ENCODE results near the gene AP2A1.
A peak's percentile ranks its signal among the peaks of the same experiment; 100 is the strongest.

The AP2A1 gene

GRCh38 chr19:49801401-49801888, 34.6 kb downstream of the AP2A1 start:
- no peaks in the 10 kb centered on the region for H3K9me3 ChIP-seq (ENCODE audit: control extremely low read depth in 1 of 5, control insufficient read depth in 4 of 5, insufficient read depth in 2 of 5, low read depth in 1 of 5, low read length in 4 of 5)
- H3K27ac ChIP-seq (ENCODE audit: insufficient read depth in 1 of 2, low read depth in 1 of 2, low read length in 2 of 2, poor library complexity in 1 of 2, severe bottlenecking in 2 of 2): no peak overlapping the region
- H3K4me3 ChIP-seq (ENCODE audit: control insufficient read depth in 1 of 7, extremely low read depth in 1 of 7, insufficient read depth in 4 of 7, low read depth in 2 of 7, low read length in 6 of 7): no peak overlapping the region
- ChIA-PET CTCF (no interaction called here), POLR2A (no interaction called here)
- H3K4me1 ChIP-seq (ENCODE audit: control extremely low read depth in 1 of 4, control insufficient read depth in 4 of 4, insufficient read depth in 4 of 4, low read length in 3 of 4): peaks cover 0 to 7% (median 0%) of the 10 kb centered on the region in 4 experiments
- no peak for DNase-seq
- H3K36me3 ChIP-seq (ENCODE audit: control insufficient read depth in 4 of 4, insufficient read depth in 4 of 4, low read length in 3 of 4): peaks cover 2 to 88% (median 69%) of the 10 kb centered on the region in 4 experiments
- no peaks in the 10 kb centered on the region for H3K27me3 ChIP-seq (replicated peaks in 2 of 5; ENCODE audit: control insufficient read depth in 4 of 5, insufficient read depth in 5 of 5, low read length in 4 of 5)
- 98% methylated on average over 20 of the region's 32 CpGs for WGBS (ENCODE audit: insufficient coverage)

DNA sequence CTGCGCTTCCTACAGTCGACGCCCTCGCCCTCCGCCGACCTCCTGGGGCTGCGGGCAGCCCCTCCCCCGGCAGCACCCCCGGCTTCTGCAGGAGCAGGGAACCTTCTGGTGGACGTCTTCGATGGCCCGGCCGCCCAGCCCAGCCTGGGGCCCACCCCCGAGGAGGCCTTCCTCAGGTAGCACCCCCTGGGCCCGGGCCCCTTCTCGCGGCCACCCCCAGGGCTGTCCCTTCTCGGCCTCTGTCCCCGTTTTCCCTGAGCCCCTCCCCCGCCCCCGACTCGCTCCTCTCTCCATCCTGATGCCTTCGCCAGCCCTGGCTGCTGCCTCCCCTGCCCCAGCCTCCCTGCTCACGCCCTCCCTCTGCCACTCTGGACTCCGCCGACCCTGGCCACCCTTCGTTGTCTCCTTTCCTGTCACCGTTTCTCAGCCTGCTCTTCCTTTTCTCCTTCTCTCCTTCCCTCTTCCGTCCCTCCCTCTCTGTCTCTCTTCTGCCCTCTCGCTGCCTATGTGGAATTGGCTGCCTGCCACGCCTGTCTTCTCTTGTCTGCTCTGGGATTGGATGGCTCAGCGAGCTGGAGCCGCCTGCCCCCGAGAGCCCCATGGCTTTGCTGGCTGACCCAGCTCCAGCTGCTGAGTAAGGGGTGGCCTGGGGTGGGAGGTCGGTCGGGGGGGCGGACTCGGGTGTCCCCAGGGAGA, 35.3 kb downstream of the AP2A1 start:
- no peaks in the 10 kb centered on the region for H3K9me3 ChIP-seq (ENCODE audit: control extremely low read depth in 1 of 5, control insufficient read depth in 4 of 5, insufficient read depth in 2 of 5, low read depth in 1 of 5, low read length in 4 of 5)
- POLR2A ChIA-PET: no interaction called here
- CTCF ChIA-PET: interaction anchor here (0.6 kb wide), 1 partner anchor 86 kb away, joined by 3 read pairs; no protein-coding TSS in a partner anchor
- peaks cover 0 to 13% (median 4%) of the 10 kb centered on the region in 4 experiments for H3K4me1 ChIP-seq (ENCODE audit: control extremely low read depth in 1 of 4, control insufficient read depth in 4 of 4, insufficient read depth in 4 of 4, low read length in 3 of 4)
- no peak overlapping the region for H3K4me3 ChIP-seq (ENCODE audit: control insufficient read depth in 1 of 7, extremely low read depth in 1 of 7, insufficient read depth in 4 of 7, low read depth in 2 of 7, low read length in 6 of 7)
- no peaks in the 10 kb centered on the region for H3K27me3 ChIP-seq (replicated peaks in 2 of 5; ENCODE audit: control insufficient read depth in 4 of 5, insufficient read depth in 5 of 5, low read length in 4 of 5)
- peaks cover 0 to 84% (median 63%) of the 10 kb centered on the region in 4 experiments for H3K36me3 ChIP-seq (ENCODE audit: control insufficient read depth in 4 of 4, insufficient read depth in 4 of 4, low read length in 3 of 4)
- no peak for DNase-seq
- WGBS (ENCODE audit: insufficient coverage): 93% methylated on average over 32 of the region's 38 CpGs
- H3K27ac ChIP-seq (ENCODE audit: insufficient read depth in 1 of 2, low read depth in 1 of 2, low read length in 2 of 2, poor library complexity in 1 of 2, severe bottlenecking in 2 of 2): no peak overlapping the region

- Histone ChIP-seq H3K27me3 (replicated peaks in 2 of 5; ENCODE audit: control insufficient read depth in 4 of 5, insufficient read depth in 5 of 5, low read length in 4 of 5) (no peaks in the 10 kb centered on the region), H3K4me1 (ENCODE audit: control extremely low read depth in 1 of 4, control insufficient read depth in 4 of 4, insufficient read depth in 4 of 4, low read length in 3 of 4) (peaks cover 3 to 22% (median 13%) of the 10 kb centered on the region in 4 experiments), H3K27ac (ENCODE audit: insufficient read depth in 1 of 2, low read depth in 1 of 2, low read length in 2 of 2, poor library complexity in 1 of 2, severe bottlenecking in 2 of 2) (no peak overlapping the region), H3K9me3 (ENCODE audit: control extremely low read depth in 1 of 5, control insufficient read depth in 4 of 5, insufficient read depth in 2 of 5, low read depth in 1 of 5, low read length in 4 of 5) (no peaks in the 10 kb centered on the region), H3K36me3 (ENCODE audit: control insufficient read depth in 4 of 4, insufficient read depth in 4 of 4, low read length in 3 of 4) (peaks cover 0 to 78% (median 59%) of the 10 kb centered on the region in 4 experiments), H3K4me3 (ENCODE audit: control insufficient read depth in 1 of 7, extremely low read depth in 1 of 7, insufficient read depth in 4 of 7, low read depth in 2 of 7, low read length in 6 of 7) (no peak overlapping the region)
- no peak for DNase-seq
- ChIA-PET POLR2A (no interaction called here), CTCF (no interaction called here)
- WGBS (ENCODE audit: insufficient coverage): 98% methylated on average over 15 of the region's 24 CpGs
Measured at GRCh38 chr19:49802836-49803528, 36.2 kb downstream of the AP2A1 start.

DNA sequence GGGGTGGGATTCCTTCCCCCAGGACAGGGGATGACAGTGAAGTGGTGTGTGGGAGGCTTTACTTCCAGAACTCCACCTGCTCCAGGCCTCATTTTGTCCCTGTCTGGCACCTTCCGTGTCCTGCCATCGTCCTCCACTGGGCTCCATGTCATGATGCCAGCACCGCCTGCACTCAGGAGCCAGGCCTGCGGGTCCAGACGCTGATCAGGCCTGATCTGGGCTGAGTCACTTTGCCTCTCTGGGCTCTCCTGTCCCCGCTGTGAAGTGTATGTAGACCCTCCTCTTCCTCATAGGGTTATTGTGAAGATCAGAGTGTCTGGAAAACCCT, 36.7 kb downstream of the AP2A1 start:
- CTCF ChIA-PET: no interaction called here
- POLR2A ChIA-PET: no interaction called here

DNA sequence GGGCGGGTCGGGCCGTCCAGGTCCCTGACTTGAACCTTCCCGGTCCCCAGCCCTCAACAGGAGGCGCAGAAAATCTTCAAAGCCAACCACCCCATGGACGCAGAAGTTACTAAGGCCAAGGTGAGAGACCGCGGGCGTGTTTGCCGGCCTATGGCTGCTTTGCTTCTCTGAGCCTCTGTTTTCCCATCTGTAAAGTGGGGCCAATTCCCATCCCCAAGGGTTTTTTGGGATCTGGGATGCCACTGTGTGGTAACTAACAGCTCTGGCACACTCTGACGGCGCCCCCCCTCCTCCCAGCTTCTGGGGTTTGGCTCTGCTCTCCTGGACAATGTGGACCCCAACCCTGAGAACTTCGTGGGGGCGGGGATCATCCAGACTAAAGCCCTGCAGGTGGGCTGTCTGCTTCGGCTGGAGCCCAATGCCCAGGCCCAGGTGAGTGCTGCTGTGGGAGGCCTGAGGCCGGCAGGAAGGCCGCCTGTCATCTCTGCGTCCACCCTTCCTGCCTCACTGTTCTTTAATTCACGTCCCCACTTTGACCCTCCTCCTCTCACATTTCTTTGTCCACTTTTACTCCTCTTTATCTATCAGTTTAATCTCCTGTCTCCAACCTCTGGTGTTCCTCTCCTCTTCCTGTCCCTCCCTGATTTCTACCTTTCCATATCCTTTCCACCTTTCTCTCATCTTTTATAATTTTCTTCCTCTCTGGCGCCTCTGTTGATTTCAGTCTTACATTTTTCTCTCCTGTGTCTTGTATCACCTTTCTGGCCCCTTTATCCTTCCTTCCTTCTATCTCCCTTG, 39.2 kb downstream of the AP2A1 start:
- Histone ChIP-seq H3K9me3 (ENCODE audit: control extremely low read depth in 1 of 5, control insufficient read depth in 4 of 5, insufficient read depth in 2 of 5, low read depth in 1 of 5, low read length in 4 of 5) (no peaks in the 10 kb centered on the region), H3K27ac (ENCODE audit: insufficient read depth in 1 of 2, low read depth in 1 of 2, low read length in 2 of 2, poor library complexity in 1 of 2, severe bottlenecking in 2 of 2) (peak overlapping the region in 1 of 2 experiments; percentile 18), H3K27me3 (replicated peaks in 2 of 5; ENCODE audit: control insufficient read depth in 4 of 5, insufficient read depth in 5 of 5, low read length in 4 of 5) (no peaks in the 10 kb centered on the region), H3K4me3 (ENCODE audit: control insufficient read depth in 1 of 7, extremely low read depth in 1 of 7, insufficient read depth in 4 of 7, low read depth in 2 of 7, low read length in 6 of 7) (no peak overlapping the region), H3K4me1 (ENCODE audit: control extremely low read depth in 1 of 4, control insufficient read depth in 4 of 4, insufficient read depth in 4 of 4, low read length in 3 of 4) (peaks cover 6 to 34% (median 27%) of the 10 kb centered on the region in 4 experiments), H3K36me3 (ENCODE audit: control insufficient read depth in 4 of 4, insufficient read depth in 4 of 4, low read length in 3 of 4) (peaks cover 0 to 48% (median 39%) of the 10 kb centered on the region in 4 experiments)
- ChIA-PET POLR2A (no interaction called here), CTCF (no interaction called here)
- no peak for DNase-seq
- WGBS (ENCODE audit: insufficient coverage): 99% methylated on average over 17 of the region's 20 CpGs

More for the DNA sequence above, 36.7 kb downstream of the AP2A1 start:
- Histone ChIP-seq H3K27ac (ENCODE audit: insufficient read depth in 1 of 2, low read depth in 1 of 2, low read length in 2 of 2, poor library complexity in 1 of 2, severe bottlenecking in 2 of 2) (no peak overlapping the region), H3K4me3 (ENCODE audit: control insufficient read depth in 1 of 7, extremely low read depth in 1 of 7, insufficient read depth in 4 of 7, low read depth in 2 of 7, low read length in 6 of 7) (no peak overlapping the region), H3K27me3 (replicated peaks in 2 of 5; ENCODE audit: control insufficient read depth in 4 of 5, insufficient read depth in 5 of 5, low read length in 4 of 5) (no peaks in the 10 kb centered on the region), H3K4me1 (ENCODE audit: control extremely low read depth in 1 of 4, control insufficient read depth in 4 of 4, insufficient read depth in 4 of 4, low read length in 3 of 4) (peaks cover 3 to 25% (median 18%) of the 10 kb centered on the region in 4 experiments), H3K36me3 (ENCODE audit: control insufficient read depth in 4 of 4, insufficient read depth in 4 of 4, low read length in 3 of 4) (peaks cover 0 to 72% (median 56%) of the 10 kb centered on the region in 4 experiments), H3K9me3 (ENCODE audit: control extremely low read depth in 1 of 5, control insufficient read depth in 4 of 5, insufficient read depth in 2 of 5, low read depth in 1 of 5, low read length in 4 of 5) (no peaks in the 10 kb centered on the region)
- no peak for DNase-seq
- 87% methylated on average over 4 of the region's 6 CpGs for WGBS (ENCODE audit: insufficient coverage)

GRCh38 chr19:49806620-49806959, 39.8 kb downstream of the AP2A1 start:
- Histone ChIP-seq H3K27me3 (replicated peaks in 2 of 5; ENCODE audit: control insufficient read depth in 4 of 5, insufficient read depth in 5 of 5, low read length in 4 of 5) (no peaks in the 10 kb centered on the region), H3K4me3 (ENCODE audit: control insufficient read depth in 1 of 7, extremely low read depth in 1 of 7, insufficient read depth in 4 of 7, low read depth in 2 of 7, low read length in 6 of 7) (no peak overlapping the region), H3K36me3 (ENCODE audit: control insufficient read depth in 4 of 4, insufficient read depth in 4 of 4, low read length in 3 of 4) (peaks cover 0 to 44% (median 35%) of the 10 kb centered on the region in 4 experiments), H3K9me3 (ENCODE audit: control extremely low read depth in 1 of 5, control insufficient read depth in 4 of 5, insufficient read depth in 2 of 5, low read depth in 1 of 5, low read length in 4 of 5) (no peaks in the 10 kb centered on the region), H3K27ac (ENCODE audit: insufficient read depth in 1 of 2, low read depth in 1 of 2, low read length in 2 of 2, poor library complexity in 1 of 2, severe bottlenecking in 2 of 2) (peak overlapping the region in 1 of 2 experiments; percentile 18), H3K4me1 (ENCODE audit: control extremely low read depth in 1 of 4, control insufficient read depth in 4 of 4, insufficient read depth in 4 of 4, low read length in 3 of 4) (peaks cover 6 to 34% (median 27%) of the 10 kb centered on the region in 4 experiments)
- ChIA-PET POLR2A (no interaction called here), CTCF (no interaction called here)
- 100% methylated on average over 6 of the region's 8 CpGs for WGBS (ENCODE audit: insufficient coverage)
- DNase-seq: no peak
